Gastroesophageal sphincter (tissue), 3 donors: ENCODE results near the gene FRMD4B.

Experiments used
- CTCF ChIP-seq, 4 experiments: fragments of 200-600 bp in 2 of 4; fragments of 450-650 bp in 2 of 4; sonication (generic) in 1 of 4; IDR thresholded peaks; one replicate each; pipeline ENCODE4 v1.5.1; 2017 to 2019; ENCODE audit warnings: antibody characterized with exemption in 4 of 4, mild to moderate bottlenecking in 2 of 4, moderate library complexity in 2 of 4
- POLR2A ChIP-seq, 2 donors: fragments of 450-650 bp; IDR thresholded peaks; one replicate each; pipeline ENCODE4 v1.6.1; 2017; ENCODE audit warnings: antibody characterized with exemption in 2 of 2, mild to moderate bottlenecking in 2 of 2, moderate library complexity in 1 of 2
- POLR2AphosphoS5 ChIP-seq: sonication (generic); formaldehyde crosslinking; IDR thresholded peaks from one replicate; pipeline ENCODE4 v1.6.1; 2017; ENCODE audit warnings: antibody characterized with exemption

DNA sequence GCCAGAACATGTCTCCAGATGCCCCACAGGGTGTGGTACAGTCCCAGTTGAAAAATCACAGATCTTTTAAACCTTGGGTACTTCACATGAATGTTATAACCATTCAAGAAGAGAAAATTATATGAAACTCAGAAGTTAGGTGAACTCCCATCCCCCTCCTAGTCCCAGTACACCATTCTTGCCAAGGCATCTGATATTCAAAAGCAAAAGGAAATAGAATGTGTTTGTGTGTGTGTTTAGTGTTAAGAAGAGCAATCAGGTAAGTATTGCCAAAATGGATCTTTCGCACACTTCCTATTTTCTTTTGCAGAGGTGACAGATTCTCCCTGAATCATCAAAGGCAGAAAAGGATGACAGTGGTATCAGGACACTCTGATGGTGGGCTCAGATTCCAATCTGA, 219.4 kb downstream of the FRMD4B start:
- TF ChIP-seq CTCF (IDR thresholded peaks at IDR 0.05), result no peak
- TF ChIP-seq POLR2AphosphoS5, result no peak
- no peak for TF ChIP-seq POLR2A (IDR thresholded peaks at IDR 0.05)
